Measurements from ENCODE around the gene VSIG8.
A peak's percentile ranks its signal among the peaks of the same experiment; 100 is the strongest.

VSIG8 gene

GRCh38 chr1:159889202-159889601, 26.7 kb upstream of the VSIG8 start:
- no peak overlapping the region for H3K4me3 ChIP-seq (ENCODE audit: low read depth, low read length)
- no peak for DNase-seq (ENCODE audit: low read depth, low spot score)
- in situ Hi-C loops (cut with HindIII; ENCODE audit: low sequenced_read_pairs), result loop anchor here (25.0 kb wide), 1 partner anchor 102 kb away; the partner anchor contains the start of gene DUSP23
- TF ChIP-seq, protein P1, sequence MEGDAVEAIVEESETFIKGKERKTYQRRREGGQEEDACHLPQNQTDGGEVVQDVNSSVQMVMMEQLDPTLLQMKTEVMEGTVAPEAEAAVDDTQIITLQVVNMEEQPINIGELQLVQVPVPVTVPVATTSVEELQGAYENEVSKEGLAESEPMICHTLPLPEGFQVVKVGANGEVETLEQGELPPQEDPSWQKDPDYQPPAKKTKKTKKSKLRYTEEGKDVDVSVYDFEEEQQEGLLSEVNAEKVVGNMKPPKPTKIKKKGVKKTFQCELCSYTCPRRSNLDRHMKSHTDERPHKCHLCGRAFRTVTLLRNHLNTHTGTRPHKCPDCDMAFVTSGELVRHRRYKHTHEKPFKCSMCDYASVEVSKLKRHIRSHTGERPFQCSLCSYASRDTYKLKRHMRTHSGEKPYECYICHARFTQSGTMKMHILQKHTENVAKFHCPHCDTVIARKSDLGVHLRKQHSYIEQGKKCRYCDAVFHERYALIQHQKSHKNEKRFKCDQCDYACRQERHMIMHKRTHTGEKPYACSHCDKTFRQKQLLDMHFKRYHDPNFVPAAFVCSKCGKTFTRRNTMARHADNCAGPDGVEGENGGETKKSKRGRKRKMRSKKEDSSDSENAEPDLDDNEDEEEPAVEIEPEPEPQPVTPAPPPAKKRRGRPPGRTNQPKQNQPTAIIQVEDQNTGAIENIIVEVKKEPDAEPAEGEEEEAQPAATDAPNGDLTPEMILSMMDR (IDR thresholded peaks at IDR 0.05; ENCODE audit: low read depth, low read length), result no peak

DNA sequence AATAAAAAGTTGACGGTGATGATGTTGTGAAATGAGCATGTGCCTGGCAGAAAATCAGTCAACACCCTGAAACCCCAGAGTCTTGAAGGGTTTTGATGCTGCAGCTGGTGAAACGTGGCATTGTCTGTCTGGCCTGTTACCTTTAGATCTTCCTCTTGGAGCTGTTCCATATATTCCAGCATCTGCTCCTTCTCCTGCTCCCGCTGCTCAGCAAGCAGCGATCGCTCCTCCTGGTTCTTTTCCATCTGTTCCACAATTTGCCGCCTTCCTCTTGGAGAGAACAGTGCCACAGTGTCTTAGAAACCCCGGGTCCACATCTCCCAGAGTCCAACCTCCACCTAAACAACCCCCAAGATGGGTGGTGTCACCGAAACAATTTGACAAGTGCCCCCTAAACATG, 21.8 kb upstream of the VSIG8 start:
- TF ChIP-seq, protein P1 (IDR thresholded peaks at IDR 0.05; ENCODE audit: low read depth, low read length), result no peak
- in situ Hi-C loops (cut with HindIII; ENCODE audit: low sequenced_read_pairs), result loop anchor here (25.0 kb wide), 1 partner anchor 97 kb away; the partner anchor contains the start of gene DUSP23
- no peak overlapping the region for H3K4me3 ChIP-seq (ENCODE audit: low read depth, low read length)
- DNase-seq (ENCODE audit: low read depth, low spot score), result no peak

DNA sequence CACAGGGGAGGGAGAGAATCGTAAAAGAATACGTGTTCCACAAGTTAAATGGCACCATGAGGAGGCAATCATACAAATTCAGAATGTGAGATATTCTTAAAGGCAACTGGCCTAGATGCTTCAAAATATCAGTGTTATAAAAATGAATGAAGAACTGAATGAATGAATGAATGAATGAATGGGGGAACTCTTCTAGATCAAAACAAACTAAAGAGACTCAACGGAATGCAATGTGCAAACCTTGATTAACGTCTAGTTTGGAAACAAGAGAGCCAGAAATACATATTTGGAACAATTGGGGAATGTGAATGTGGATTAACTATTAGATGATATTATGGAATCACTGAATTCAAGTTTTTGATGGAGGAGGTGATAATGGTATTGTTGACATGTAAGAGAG, 20.7 kb upstream of the VSIG8 start:
- no peak for DNase-seq (ENCODE audit: low read depth, low spot score)
- in situ Hi-C loops (cut with HindIII; ENCODE audit: low sequenced_read_pairs), result loop anchor here (25.0 kb wide), 1 partner anchor 96 kb away; the partner anchor contains the start of gene DUSP23
- H3K4me3 ChIP-seq (ENCODE audit: low read depth, low read length), result no peak overlapping the region
- TF ChIP-seq, protein P1 (IDR thresholded peaks at IDR 0.05; ENCODE audit: low read depth, low read length), result no peak

GRCh38 chr1:159882527-159882862, 20.0 kb upstream of the VSIG8 start:
- DNase-seq (ENCODE audit: low read depth, low spot score), result peak; percentile 29

GRCh38 chr1:159881622-159882526, 19.4 kb upstream of the VSIG8 start:
- TF ChIP-seq, protein P1 (IDR thresholded peaks at IDR 0.05; ENCODE audit: low read depth, low read length), result no peak
- H3K4me3 ChIP-seq (ENCODE audit: low read depth, low read length), result no peak overlapping the region
- peak; percentile 98 for DNase-seq (ENCODE audit: low read depth, low spot score)
- in situ Hi-C loops (cut with HindIII; ENCODE audit: low sequenced_read_pairs), result loop anchor here (25.0 kb wide), 1 partner anchor 95 kb away; the partner anchor contains the start of gene DUSP23

More at GRCh38 chr1:159882527-159882862, 20.0 kb upstream of the VSIG8 start:
- no peak overlapping the region for H3K4me3 ChIP-seq (ENCODE audit: low read depth, low read length)
- in situ Hi-C loops (cut with HindIII; ENCODE audit: low sequenced_read_pairs), result loop anchor here (25.0 kb wide), 1 partner anchor 95 kb away; the partner anchor contains the start of gene DUSP23
- TF ChIP-seq, protein P1 (IDR thresholded peaks at IDR 0.05; ENCODE audit: low read depth, low read length), result no peak

DNA sequence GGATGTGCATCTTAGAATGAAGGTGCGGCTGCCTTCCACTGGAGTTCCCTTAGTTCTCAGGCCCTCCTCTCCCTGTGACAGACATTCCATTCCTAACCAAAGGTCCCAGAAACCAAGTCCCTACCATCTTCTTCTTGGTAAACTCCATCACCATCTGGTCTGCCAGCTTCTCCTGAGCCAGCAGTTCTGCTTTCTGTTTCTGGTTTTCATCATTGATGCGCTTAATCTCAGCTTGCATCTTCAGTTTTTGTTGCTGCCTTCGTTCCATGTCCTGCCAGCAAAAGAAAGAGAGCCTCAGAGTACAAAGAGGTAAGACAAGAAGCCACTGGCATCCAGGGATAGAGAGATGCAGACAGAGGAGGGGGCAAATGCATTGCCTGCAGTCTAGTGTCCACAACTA, 18.0 kb upstream of the VSIG8 start:
- H3K4me3 ChIP-seq (ENCODE audit: low read depth, low read length), result no peak overlapping the region
- in situ Hi-C loops (cut with HindIII; ENCODE audit: low sequenced_read_pairs), result loop anchor here (25.0 kb wide), 1 partner anchor 93 kb away; the partner anchor contains the start of gene DUSP23
- TF ChIP-seq, protein P1 (IDR thresholded peaks at IDR 0.05; ENCODE audit: low read depth, low read length), result no peak
- no peak for DNase-seq (ENCODE audit: low read depth, low spot score)

Measured in astrocyte of the spinal cord (primary cell).